Diencephalon (tissue), 1 donor: ENCODE results near the gene SOWAHB. TPM values are rescaled to one million over a fixed set of nuclear protein-coding genes. Genes with fewer than 3 reads are reported as not detected.

Experiments
- total RNA-seq: library from RNA; depleted of rRNA; stranded (reverse); fragments of >200 nt; gene quantifications from one replicate; pipeline ENCODE4 v1.2.3, GENCODE V29; 2014

SOWAHB gene, protein sequence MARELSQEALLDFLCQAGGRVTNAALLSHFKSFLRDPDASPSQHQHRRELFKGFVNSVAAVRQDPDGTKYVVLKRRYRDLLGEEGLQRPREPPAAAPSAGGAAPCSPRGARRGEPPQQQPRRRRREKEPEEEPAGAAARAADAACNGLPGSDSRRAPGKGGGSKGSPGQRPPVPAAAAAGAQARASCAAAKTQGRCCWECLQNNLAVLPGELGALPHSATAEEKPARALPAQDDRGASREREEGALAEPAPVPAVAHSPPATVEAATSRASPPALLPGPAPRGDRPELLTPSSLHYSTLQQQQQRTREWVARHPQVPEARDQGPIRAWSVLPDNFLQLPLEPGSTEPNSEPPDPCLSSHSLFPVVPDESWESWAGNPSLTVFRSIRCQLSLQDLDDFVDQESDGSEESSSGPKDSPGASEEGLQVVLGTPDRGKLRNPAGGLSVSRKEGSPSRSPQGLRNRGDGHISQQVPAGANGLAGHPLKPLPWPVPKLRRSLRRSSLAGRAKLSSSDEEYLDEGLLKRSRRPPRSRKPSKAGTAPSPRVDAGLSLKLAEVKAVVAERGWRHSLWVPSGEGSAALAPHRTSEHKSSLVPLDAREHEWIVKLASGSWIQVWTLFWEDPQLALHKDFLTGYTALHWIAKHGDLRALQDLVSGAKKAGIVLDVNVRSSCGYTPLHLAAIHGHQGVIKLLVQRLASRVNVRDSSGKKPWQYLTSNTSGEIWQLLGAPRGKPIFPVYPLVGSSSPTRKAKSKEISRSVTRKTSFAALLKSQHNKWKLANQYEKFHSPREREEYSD
- 0.92 TPM for total RNA-seq

GRCh38 chr4:76897536-76898384, at the start of gene SOWAHB:
SOWAHB (minus strand) TSS chr4:76898144; CDS start chr4:76897849, 295 bp downstream.

Other genes with a start within 250 kb of the SOWAHB start
- gene SEPTIN11, start 51.6 kb upstream of the SOWAHB start, total RNA-seq, result 169 TPM
- 444 TPM for gene CCNI, start 177.8 kb upstream of the SOWAHB start, total RNA-seq